Esophagus squamous epithelium (tissue), 4 donors: ENCODE results near the gene VGLL4.

Experiments used
- CTCF ChIP-seq, 6 experiments: fragments of 450-650 bp in 4 of 6; fragments of 200-600 bp in 2 of 6; sonication (generic) in 2 of 6; IDR thresholded peaks; one replicate each; pipeline ENCODE4 v1.5.1; 2016 to 2019; ENCODE audit warnings: antibody characterized with exemption in 6 of 6, mild to moderate bottlenecking in 4 of 6, moderate library complexity in 4 of 6
- POLR2A ChIP-seq, 4 donors: fragments of 450-650 bp; IDR thresholded peaks; one replicate each; pipeline ENCODE4 v1.6.1; 2017; ENCODE audit warnings: antibody characterized with exemption in 4 of 4, mild to moderate bottlenecking in 4 of 4, moderate library complexity in 3 of 4

GRCh38 chr3:11582191-11582968 lies 61.3 kb downstream of the VGLL4 start:
- TF ChIP-seq CTCF (IDR thresholded peaks at IDR 0.05) (no peak), POLR2A (IDR thresholded peaks at IDR 0.05) (no peak)
